IMR-90 (cell line): ENCODE results near the gene RIPOR2.

Experiments
- CTCF ChIP-seq: conservative IDR thresholded peaks from 2 replicates; pipeline ENCODE4 v1.5.1; 2012; ENCODE audit warnings: mild to moderate bottlenecking, low read depth, low read length, improper control_type of control experiment
- FOS ChIP-seq: fragments of 150-350 bp; IDR thresholded peaks from 2 replicates; pipeline ENCODE4 v1.6.1; 2016; ENCODE audit warnings: low read depth, low read length
- MAZ ChIP-seq: IDR thresholded peaks from 2 replicates; pipeline ENCODE4 v1.6.1; 2012; ENCODE audit warnings: low read depth, mild to moderate bottlenecking, low read length, improper control_type of control experiment, moderate library complexity, borderline replicate concordance
- POLR2A ChIP-seq: IDR thresholded peaks from 2 replicates; pipeline ENCODE4 v1.6.1; 2012; ENCODE audit warnings: mild to moderate bottlenecking, low read depth, low read length
- RAD21 ChIP-seq: IDR thresholded peaks from 2 replicates; pipeline ENCODE4 v1.6.1; 2012; ENCODE audit warnings: low read length, improper control_type of control experiment
- SMC3 ChIP-seq: fragments of 150-350 bp; IDR thresholded peaks from 2 replicates; pipeline ENCODE4 v1.6.1; 2016; ENCODE audit warnings: low read depth, mild to moderate bottlenecking, antibody characterized with exemption, low read length, moderate library complexity

GRCh38 chr6:24777227-24777626 lies 158.5 kb downstream of the RIPOR2 start:
- TF ChIP-seq RAD21 (no peak), CTCF (no peak), POLR2A (no peak), FOS (no peak), MAZ (no peak), SMC3 (no peak)
